Measurements from ENCODE around the gene FCHSD2. TPM values are rescaled to one million over a fixed set of nuclear protein-coding genes. Genes with fewer than 3 reads are reported as not detected.
"Not testable (repeated sequence)": the region's sequence is repeated elsewhere in the genome, so short reads cannot be mapped to it uniquely, and the experiment has no call there.

The FCHSD2 gene
- total RNA-seq, 1 donor from 2014 or later = 7.3 TPM

- ATAC-seq = no peak
Observed at GRCh38 chr11:72863091-72863490, 279.0 kb downstream of the FCHSD2 start.

GRCh38 chr11:72860592-72860991 is 281.5 kb downstream of the FCHSD2 start:
- ATAC-seq = no peak

DNA sequence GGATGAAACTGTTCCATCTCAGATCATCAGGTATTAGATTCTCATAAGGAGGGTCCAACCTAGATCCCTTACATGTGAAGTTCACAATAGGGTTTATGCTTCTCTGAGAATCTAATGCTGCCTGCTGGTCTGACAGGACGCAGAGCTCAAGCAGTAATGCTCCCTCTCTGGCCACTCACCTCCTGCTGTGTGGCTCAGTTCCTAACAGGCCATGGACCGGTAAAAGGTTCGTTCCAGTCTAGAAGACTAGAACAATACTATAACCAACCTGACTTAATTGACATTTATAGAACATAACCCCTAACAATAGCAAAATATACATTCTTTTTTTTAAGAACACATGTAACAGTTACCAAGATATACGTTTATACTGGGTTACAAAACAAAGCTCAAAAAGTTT is 282.1 kb downstream of the FCHSD2 start:
- ATAC-seq = no peak

GRCh38 chr11:72859126-72859525 is 283.0 kb downstream of the FCHSD2 start:
- no peak for ATAC-seq

- ATAC-seq = not testable (repeated sequence)
Observed at GRCh38 chr11:72858267-72858666, 283.9 kb downstream of the FCHSD2 start.

DNA sequence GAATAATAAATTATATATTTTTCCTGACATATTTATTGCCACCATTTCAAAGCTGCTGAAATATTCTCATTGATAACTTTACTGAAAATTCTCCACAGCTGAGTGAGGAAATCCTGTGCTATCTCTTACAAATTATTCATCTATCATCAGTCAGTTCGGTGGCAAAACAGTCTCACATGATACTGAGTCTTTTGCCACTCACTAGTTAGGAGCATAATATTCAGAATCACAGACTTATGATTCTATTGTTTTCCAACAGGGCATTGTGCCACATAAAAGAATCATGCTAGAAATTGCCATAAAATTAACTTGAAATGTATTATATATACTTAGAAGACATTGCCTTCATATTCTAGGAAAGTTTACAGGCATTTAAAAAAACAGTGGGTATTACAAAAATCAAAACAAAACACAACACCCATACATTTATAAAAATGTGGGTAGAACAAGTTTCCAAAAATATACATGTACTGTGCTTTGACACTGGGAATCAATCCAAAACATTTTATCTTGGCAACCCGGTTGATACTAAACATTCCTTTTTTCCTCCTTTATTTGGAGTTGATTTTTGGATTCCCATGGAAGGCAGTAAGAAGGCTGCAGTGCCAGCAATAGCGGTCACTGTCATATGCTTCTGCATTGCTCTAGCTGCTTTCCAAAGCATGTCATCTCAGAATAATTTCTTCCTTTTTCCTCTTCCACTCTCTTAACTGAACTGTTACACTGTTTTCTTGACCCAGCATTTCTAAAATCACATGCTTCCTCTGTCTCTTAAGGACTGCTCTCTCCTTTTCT is 285.4 kb downstream of the FCHSD2 start:
- ATAC-seq = no peak

- no peak for ATAC-seq
Observed at GRCh38 chr11:72856065-72856464, 286.1 kb downstream of the FCHSD2 start.

GRCh38 chr11:72851726-72852125 is 290.4 kb downstream of the FCHSD2 start:
- ATAC-seq = no peak

GRCh38 chr11:72850832-72851231 is 291.3 kb downstream of the FCHSD2 start:
- ATAC-seq = no peak

DNA sequence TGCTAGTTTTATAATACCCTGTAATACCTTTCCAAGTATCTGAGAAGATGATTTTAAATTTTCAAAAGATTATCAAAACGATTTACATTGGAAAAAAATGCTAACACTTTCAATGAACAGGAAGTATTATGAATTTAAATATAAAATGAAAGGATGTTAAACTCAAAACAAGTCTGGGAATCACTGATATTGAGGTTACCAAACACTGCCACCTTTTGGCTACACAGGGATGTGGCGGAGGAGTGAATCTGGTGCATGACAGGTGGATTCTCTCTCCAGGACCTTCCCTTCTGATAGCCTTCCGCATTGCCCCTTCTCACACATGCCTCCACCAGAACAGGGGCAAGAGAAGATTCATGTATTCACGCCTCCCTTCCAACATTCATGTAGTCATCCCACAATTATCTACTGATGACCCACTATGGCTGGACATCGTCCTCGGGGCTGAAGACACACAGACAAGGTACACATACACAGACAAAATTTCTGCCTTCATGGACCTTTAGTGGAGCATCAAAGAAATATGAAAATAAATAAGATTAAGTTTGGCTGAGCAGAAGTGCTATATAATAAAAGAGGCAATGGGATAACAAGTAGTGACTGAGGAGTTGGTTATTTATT is 293.2 kb downstream of the FCHSD2 start:
- ATAC-seq = peak; percentile 72

DNA sequence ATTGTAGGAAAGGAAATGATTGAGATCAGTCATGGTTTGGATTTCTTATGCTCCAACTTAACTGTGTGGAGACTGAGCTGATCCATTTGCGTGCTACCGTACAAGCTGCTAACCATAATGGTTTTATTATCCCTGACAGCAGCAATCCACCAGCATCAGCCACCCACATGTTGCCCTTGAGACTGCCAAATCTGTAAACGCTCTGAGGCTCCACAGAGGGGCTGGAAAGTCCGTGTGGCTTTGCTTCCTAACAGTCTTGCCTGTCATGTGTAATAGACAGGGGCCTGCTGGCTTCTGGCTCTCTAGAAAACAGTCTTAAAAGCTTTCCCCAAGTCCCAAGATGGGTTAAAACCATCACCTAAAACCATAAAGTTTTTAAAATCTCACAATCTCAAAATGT is 297.8 kb downstream of the FCHSD2 start:
- no peak for ATAC-seq

GRCh38 chr11:72842653-72843330 is 299.3 kb downstream of the FCHSD2 start:
- ATAC-seq = no peak

GRCh38 chr11:72842126-72842525 is 300.0 kb downstream of the FCHSD2 start:
- ATAC-seq = no peak

- no peak for ATAC-seq
Observed at GRCh38 chr11:72841397-72841796, 300.7 kb downstream of the FCHSD2 start.

GRCh38 chr11:72840780-72841179 is 301.3 kb downstream of the FCHSD2 start:
- ATAC-seq = no peak

- ATAC-seq = no peak
Observed at GRCh38 chr11:72838691-72839305, 303.3 kb downstream of the FCHSD2 start.

DNA sequence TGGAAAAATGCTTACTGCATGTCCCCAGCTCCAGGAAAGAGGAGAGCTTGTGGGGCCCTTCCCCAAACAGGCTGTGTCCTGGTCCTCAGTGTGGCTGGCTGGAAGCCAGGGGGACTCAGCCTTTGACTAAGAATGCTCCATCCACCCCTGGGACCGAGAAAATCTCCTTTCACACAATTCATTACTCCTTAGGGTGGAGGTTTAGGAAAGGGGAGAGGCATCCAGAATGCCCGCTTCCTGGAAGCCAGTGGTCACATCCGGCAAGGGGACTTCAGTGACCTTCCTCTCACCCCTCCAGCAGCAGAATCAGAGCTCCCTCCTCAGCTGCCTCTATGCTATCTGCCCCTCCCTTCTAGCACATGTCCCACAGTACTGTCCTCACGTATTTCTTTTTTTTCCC is 306.0 kb downstream of the FCHSD2 start:
- peak; percentile 3 for ATAC-seq

DNA sequence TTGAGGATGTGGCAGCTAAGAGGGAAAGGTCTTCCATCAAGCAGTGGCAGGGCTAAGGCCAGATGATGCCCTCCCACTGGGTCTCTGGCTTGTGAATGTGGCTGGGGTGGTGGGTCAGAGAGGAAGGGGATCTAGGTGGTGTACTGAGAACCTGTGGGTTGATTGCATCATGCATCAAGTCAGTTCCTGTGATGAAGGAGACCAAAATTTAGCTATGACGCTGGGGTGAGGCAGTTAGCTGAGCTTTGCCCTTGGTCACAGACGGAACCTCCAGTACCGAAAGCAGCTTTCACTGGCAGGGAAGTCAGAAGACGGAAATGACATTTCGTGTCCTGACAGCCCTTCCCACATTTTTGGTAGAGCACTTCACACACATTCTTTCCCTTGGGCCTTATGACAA is 307.2 kb downstream of the FCHSD2 start:
- ATAC-seq = no peak

DNA sequence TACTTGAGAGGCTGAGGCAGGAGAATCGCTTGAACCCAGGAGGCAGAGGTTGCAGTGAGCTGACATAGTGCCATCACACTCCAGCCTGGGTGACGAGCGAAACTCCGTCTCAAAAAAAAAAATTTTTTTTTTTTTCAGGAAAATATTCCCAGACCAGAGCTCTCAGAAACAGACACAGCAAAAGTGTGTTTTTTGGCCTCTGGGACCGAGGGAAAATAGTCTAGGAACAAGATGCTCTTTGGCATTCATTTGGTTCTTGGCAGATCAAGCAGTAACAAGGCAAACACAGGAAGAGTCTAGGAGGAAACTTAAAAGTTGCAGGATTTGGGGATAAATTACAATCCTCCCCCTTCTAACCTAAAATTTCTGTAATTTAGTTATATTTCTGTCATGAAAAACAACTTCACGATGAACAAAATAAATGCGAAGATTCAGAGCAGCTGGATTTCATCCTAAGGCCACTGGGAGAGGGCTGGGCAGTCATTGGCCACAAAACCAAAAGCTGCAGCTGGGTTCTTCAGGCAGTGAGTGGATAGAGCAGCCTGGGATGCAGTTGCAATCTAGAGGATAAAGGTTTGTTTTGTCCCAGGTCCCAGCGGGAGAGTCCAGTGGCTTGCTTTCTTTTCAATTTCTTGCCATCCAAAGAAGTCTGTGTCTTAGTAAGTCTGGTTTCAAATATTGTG is 308.2 kb downstream of the FCHSD2 start:
- no peak for ATAC-seq

GRCh38 chr11:72833083-72833733 is 308.9 kb downstream of the FCHSD2 start:
- no peak for ATAC-seq

DNA sequence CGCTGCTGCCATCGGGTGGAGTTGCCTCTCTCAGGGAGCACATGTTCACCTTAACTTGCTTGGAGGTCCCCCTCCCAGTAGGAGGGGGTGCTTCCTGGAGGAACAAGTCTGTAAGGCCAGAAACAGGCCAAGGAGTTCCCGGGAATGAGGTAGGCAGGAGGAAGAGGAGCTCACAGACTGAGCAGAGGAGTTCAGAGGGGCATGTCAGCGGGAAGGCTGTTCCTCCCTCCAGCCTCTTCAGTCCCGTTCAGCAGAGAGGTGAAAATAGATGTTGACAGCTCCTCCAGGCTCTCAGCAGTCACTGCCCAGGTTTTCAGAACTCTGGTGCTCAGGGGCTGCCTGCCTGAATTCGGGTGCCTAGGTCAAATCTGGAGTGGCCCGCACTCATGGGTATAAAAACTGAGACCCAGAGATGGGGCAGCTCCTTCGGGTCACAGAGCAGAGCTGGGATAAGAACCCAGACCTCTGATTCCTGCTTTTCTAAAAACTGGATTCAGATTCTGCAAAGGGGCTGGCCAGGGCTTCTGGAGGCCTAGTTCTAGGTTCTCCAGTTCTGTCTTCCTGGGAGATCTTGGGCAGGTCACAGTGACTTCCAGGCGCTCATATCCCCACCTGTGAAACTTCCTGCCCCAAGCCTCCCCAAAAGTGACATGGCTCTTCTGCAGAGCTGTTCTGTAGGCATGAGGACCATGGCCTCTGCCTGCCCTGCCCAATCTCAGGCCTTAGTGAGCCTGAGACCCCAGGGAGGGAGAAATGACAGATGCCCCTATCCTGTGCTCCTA is 309.6 kb downstream of the FCHSD2 start:
- no peak for ATAC-seq
